Measurements from ENCODE around the gene CDH12. TPM values are rescaled to one million over a fixed set of nuclear protein-coding genes. Genes with fewer than 3 reads are reported as not detected.

CDH12 gene
- total and polyA plus RNA-seq, 2 donors (not counting 3 experiments of a cell fraction or from before 2014, with no cell fraction given) = 0.03 TPM; not detected in 1

DNA sequence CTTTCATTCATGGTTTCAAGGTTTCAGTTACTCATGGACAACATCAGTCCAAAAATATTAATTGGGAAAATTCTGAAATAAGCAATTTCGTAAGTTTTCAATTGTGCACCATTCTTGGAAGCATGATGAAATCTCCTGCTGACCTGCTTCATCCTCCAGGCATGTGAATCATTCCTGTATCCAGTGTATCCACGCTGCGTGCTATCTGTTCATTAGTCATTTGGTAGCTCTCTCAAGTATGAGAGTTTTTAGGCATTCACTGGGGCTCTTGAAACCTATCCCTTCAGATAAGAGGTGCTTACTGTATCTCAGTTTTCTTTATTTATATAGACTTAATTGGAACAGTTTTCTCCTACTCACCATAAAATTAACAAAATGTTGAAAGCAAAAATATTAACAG lies 293.0 kb downstream of the CDH12 start:
- H3K9me1 ChIP-seq (replicated peaks; ENCODE audit: control insufficient read depth, extremely low read depth, insufficient read depth, low read length) = no peaks in the 10 kb centered on the region
- no peak for TF ChIP-seq JUN (IDR thresholded peaks at IDR 0.05; ENCODE audit: borderline replicate concordance, insufficient read depth, insufficient read length, low read depth)
- peak; percentile 52 for TF ChIP-seq FOS (IDR thresholded peaks at IDR 0.05; ENCODE audit: borderline replicate concordance, insufficient read depth, low read length)
- POLR2A ChIA-PET = no interaction called here
- no peak overlapping the region for H3K27ac ChIP-seq (ENCODE audit: insufficient read depth, low read depth, low read length)
- H3K9me3 ChIP-seq (replicated peaks; ENCODE audit: control insufficient read depth, insufficient read depth, low read length) = no peaks in the 10 kb centered on the region
- peak; percentile 24 for DNase-seq (ENCODE audit: low read depth, low spot score)
- CTCF ChIA-PET = no interaction called here
- no peak overlapping the region for H3K9ac ChIP-seq (replicated peaks; ENCODE audit: extremely low read depth, insufficient read depth, low read length)
- no peak overlapping the region for H3K4me3 ChIP-seq (replicated peaks in 1 of 3; ENCODE audit: insufficient read depth in 1 of 3, low read depth in 1 of 3, low read length in 3 of 3)
- H2AFZ ChIP-seq (ENCODE audit: low read depth, low read length) = no peak overlapping the region
- H3K36me3 ChIP-seq (ENCODE audit: control insufficient read depth in 2 of 2, extremely low read depth in 1 of 2, insufficient read depth in 2 of 2, low read length in 2 of 2) = no peaks in the 10 kb centered on the region
- dilution Hi-C loops (cut with MboI; ENCODE audit: extremely low pct_ligation_motif_present, low sequenced_read_pairs) (no loop called here), intact Hi-C loops (cut with micrococcal nuclease) (no loop called here)
- no peaks in the 10 kb centered on the region for H3K27me3 ChIP-seq (ENCODE audit: control insufficient read depth in 2 of 2, insufficient read depth in 2 of 2, low read length in 2 of 2)
- FAIRE-seq = no peak
- H3K4me1 ChIP-seq (ENCODE audit: control insufficient read depth, extremely low read depth, insufficient read depth, low read length) = peaks cover 6% of the 10 kb centered on the region
- no peaks in the 10 kb centered on the region for H4K20me1 ChIP-seq (replicated peaks; ENCODE audit: control insufficient read depth, extremely low read depth, insufficient read depth, low read length)
- H3K79me2 ChIP-seq (ENCODE audit: control insufficient read depth, insufficient read depth, low read length) = no peaks in the 10 kb centered on the region
- no peak overlapping the region for H3K4me2 ChIP-seq (ENCODE audit: insufficient read depth, low read length)
- no TSS peak for BruUV-seq (replicated peaks)

DNA sequence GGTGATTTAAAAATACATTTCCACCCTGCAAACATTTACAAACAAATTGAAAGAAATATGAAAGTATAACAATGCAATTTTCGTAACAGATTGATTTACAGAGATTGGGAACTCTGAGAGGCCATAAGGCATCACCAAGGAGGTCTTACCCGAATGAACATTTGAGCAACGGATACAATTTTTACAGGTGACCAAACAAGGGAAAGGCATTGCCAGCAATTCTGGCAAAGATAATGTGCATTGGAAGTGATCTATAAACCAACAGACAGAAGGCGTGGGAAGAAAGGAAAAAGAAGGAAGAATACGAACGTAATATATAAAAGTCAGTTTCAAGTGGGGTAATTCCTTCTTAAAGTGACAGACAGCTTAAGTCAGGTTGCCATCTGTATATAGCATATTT lies 295.9 kb downstream of the CDH12 start:
- H3K9ac ChIP-seq (replicated peaks; ENCODE audit: extremely low read depth, insufficient read depth, low read length) = no peak overlapping the region
- dilution Hi-C loops (cut with MboI; ENCODE audit: extremely low pct_ligation_motif_present, low sequenced_read_pairs) = no loop called here
- FAIRE-seq = no peak

More for the DNA sequence above, 295.9 kb downstream of the CDH12 start:
- Histone ChIP-seq H3K27ac (ENCODE audit: insufficient read depth, low read depth, low read length) (no peak overlapping the region), H3K4me1 (ENCODE audit: control insufficient read depth, extremely low read depth, insufficient read depth, low read length) (no peaks in the 10 kb centered on the region), H3K36me3 (ENCODE audit: control insufficient read depth in 2 of 2, extremely low read depth in 1 of 2, insufficient read depth in 2 of 2, low read length in 2 of 2) (no peaks in the 10 kb centered on the region), H2AFZ (ENCODE audit: low read depth, low read length) (no peak overlapping the region), H3K4me2 (ENCODE audit: insufficient read depth, low read length) (no peak overlapping the region), H3K9me1 (replicated peaks; ENCODE audit: control insufficient read depth, extremely low read depth, insufficient read depth, low read length) (no peaks in the 10 kb centered on the region), H3K4me3 (replicated peaks in 1 of 3; ENCODE audit: insufficient read depth in 1 of 3, low read depth in 1 of 3, low read length in 3 of 3) (no peak overlapping the region), H4K20me1 (replicated peaks; ENCODE audit: control insufficient read depth, extremely low read depth, insufficient read depth, low read length) (no peaks in the 10 kb centered on the region), H3K9me3 (replicated peaks; ENCODE audit: control insufficient read depth, insufficient read depth, low read length) (no peaks in the 10 kb centered on the region), H3K79me2 (ENCODE audit: control insufficient read depth, insufficient read depth, low read length) (no peaks in the 10 kb centered on the region), H3K27me3 (ENCODE audit: control insufficient read depth in 2 of 2, insufficient read depth in 2 of 2, low read length in 2 of 2) (no peaks in the 10 kb centered on the region)
- POLR2A ChIA-PET = no interaction called here
- BruUV-seq (replicated peaks) = no TSS peak
- DNase-seq (ENCODE audit: low read depth, low spot score) = no peak
- CTCF ChIA-PET = no interaction called here
- intact Hi-C loops (cut with micrococcal nuclease) = no loop called here
- TF ChIP-seq JUN (IDR thresholded peaks at IDR 0.05; ENCODE audit: borderline replicate concordance, insufficient read depth, insufficient read length, low read depth) (no peak), MYC (IDR thresholded peaks at IDR 0.05; ENCODE audit: low read depth, low read length) (no peak), GATA2 (IDR thresholded peaks at IDR 0.05; ENCODE audit: insufficient read depth, insufficient read length, low read depth, low read length) (no peak), POLR2AphosphoS5 (IDR thresholded peaks at IDR 0.05; ENCODE audit: insufficient read depth, low read depth, low read length) (no peak), POLR2A (IDR thresholded peaks at IDR 0.05; ENCODE audit: low read depth, low read length) (no peak), FOS (IDR thresholded peaks at IDR 0.05; ENCODE audit: borderline replicate concordance, insufficient read depth, low read length) (no peak)
- TF ChIP-seq, protein P1, sequence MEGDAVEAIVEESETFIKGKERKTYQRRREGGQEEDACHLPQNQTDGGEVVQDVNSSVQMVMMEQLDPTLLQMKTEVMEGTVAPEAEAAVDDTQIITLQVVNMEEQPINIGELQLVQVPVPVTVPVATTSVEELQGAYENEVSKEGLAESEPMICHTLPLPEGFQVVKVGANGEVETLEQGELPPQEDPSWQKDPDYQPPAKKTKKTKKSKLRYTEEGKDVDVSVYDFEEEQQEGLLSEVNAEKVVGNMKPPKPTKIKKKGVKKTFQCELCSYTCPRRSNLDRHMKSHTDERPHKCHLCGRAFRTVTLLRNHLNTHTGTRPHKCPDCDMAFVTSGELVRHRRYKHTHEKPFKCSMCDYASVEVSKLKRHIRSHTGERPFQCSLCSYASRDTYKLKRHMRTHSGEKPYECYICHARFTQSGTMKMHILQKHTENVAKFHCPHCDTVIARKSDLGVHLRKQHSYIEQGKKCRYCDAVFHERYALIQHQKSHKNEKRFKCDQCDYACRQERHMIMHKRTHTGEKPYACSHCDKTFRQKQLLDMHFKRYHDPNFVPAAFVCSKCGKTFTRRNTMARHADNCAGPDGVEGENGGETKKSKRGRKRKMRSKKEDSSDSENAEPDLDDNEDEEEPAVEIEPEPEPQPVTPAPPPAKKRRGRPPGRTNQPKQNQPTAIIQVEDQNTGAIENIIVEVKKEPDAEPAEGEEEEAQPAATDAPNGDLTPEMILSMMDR (IDR thresholded peaks at IDR 0.05; ENCODE audit: extremely low read depth in 1 of 2, insufficient read depth in 1 of 2, low read depth in 1 of 2, low read length in 2 of 2) = no peak

Data from endothelial cell of umbilical vein (primary cell).